Ecto neural progenitor cell (in vitro differentiated cells): ENCODE measurements around the gene LIPC.

Experiments used
- DNase-seq: peaks from one replicate; pipeline ENCODE4 v3.0.0-alpha.2; 2018; ENCODE audit warnings: low spot score

The LIPC gene

DNA sequence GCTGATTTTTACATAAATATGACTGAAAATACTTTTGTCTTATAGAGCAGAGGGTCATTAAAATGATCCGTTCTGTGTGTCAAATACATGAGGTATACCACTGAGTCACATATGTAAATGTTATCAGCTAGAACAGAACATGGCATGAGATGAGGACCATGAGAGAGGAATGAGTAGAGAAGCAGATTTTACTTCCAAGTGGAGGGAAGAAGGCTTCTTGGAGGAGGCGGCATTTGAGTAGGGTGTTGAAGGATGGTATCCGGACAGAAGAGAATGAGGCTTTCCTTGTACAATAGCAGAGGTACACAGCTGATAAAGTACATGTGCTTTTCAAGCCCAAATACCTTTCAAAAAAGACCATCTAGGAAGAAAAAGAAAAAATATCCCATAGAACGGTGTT, 4.8 kb downstream of the LIPC start:
- DNase-seq = no peak

DNA sequence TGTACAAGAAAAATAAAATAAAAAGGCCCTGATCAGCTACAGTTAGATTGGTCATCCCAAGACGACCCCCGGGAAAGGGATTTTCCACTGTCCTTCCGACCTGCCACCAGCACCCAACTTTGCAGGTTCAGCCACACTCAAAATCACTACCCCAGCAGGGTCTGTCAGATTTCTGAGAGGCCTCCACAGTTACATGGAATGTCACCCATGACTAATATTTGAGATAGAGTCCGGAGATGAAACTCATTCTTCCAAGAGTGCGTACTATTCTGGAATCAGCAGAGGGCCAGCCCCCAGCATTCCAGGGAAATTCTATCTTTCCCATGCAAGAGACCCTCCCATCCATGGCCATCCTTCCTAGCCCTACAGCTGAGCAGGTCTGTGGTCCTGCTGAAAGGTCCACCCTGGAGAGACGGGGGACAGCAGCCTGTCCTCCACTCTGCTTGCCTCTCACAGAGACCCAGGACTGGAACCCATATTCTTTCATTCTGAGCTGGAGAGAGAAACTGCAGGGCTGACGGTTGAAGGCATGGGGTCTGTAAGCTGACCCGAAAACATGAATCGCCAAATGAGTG, 5.8 kb downstream of the LIPC start:
- no peak for DNase-seq

DNA sequence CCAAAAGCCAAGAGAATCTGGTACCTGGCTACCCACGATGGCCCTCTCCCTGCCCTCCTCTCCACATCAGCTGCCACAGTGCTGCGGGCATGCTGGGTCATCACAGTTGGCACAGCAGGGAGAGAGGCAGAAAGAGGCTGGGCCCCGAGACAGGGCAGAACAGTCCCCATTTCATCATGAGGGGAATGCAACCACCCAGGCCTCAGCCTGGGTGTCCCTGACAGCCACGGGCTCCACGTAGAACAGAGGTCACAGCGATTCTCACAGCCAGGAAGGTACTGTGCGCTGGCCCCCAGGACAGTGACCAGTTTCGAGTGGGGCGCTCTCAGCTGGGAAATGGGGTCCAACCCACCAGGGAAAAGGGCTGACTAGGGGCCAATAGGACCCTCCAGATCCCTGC, 6.3 kb downstream of the LIPC start:
- no peak for DNase-seq

DNA sequence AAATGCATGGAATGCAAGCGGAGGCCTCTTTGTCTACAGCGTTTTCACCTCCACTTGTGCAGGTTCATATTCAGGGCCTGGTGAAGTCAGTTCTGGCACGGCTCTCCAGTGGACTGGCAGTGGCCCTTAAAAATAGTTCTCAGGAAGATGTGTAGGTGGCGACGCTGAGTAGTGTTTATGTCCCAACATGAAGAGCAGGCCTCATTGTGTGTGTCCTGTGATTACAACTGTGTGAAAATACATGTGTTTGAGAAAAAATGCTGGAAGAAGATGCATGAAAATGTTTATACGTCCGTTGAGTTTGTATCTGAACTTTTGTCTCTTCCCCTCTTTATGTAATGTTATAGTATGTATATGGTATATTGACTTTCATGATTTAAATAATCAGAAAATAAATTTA, 7.2 kb downstream of the LIPC start:
- DNase-seq = no peak

DNA sequence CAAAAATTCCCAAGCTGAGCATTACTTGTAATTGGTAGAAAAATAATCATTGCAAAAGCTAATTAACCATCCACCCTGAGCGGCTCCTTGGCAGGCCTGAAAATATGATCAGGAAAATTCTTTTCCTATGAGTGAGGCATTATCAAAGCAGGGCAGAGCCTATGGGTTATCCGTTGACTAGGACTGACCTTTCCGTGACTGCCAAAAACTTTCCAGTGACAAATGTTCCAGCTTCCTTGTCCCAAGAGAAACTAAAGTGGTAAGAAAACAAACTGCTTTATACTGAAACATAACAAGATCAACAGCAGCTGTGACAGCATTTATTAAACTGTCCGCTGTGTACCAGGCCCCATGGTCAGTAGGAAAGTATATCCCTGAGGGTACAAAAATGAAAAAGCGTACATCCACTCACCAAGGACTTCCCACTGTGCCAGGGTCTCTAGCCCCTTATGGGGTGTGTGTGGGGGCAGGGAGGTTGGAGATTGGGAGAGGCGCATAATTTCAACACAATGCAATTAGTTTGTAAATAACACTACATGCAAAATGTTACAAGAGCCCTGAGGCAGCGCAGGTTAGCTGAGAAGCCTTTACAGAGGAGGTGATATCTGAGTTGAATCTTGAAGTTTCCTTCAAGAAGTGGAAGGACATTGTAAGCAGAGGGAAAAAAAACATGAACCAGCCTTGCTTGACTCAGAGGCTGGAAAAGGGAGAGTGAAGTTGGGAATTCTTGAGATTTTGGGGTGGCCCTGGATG, 8.5 kb downstream of the LIPC start:
- no peak for DNase-seq

DNA sequence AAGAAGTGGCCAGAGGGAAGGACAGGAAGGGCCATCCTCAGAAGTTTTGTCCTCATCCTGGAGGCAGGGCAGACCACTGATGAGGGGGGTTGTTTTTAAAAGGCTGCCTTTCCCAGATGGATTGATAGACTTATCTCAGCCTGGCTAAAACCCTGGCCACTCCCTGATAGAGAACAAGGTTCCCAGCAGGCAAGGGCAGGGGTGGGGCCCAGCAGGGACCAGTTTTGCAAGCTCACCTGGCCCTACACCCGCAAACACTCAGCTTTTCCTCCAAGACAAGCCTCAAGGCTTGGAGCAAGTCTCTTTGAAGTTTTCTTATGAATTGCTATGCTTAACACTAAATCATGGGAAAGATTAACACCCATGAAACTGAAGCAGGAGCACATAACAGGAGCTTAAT, 9.1 kb downstream of the LIPC start:
- DNase-seq = no peak

DNA sequence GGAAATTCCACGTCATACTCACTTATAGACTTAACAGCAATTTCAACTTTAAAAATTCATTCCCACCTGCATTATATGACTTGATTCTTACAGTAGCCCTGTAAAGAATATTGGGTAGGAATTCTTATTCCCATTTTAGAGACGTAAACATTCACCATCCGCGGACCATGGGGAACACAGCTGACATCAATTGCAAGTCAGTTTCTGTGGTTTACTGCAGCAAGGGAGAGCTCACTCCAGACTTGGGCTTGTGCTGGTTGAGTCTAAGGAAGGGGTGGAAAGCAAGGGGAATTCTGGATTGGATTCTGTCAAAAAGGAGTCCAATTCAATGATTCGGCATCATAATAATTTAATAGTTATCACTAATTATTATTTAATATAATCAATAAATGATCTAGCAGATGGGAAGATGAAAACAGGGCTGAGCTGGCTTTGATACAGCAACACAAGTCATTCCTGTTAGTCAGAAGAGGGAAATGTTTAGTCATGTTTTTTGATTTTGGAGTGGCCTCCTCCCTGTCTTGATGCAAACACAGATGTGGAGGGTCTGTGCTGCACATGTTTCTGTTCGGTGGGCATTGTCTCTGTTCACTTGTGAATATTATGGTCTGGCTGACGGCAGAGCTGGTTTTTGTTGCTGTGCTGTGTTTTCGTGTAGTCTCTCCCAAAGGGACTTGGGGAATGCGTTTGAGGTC, 9.7 kb downstream of the LIPC start:
- DNase-seq = no peak

DNA sequence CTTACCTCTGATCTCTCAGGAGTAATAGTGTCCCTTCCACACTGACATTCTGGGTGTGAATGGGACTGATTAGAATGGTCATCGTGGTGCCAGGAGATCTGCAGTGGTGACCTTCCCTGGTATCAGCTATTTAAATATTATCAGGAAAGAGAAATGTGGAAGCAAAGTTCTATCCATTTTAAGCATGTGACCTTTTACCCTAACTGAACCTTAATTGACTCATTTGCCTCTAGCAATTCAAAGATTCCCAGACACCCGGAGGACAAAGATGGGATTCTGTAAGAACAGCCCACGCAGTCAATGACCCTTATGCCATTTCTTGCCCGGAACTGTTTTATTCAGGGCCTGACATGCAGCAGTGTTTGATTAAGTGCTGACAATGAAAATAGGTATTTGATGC, 10.3 kb downstream of the LIPC start:
- no peak for DNase-seq

DNA sequence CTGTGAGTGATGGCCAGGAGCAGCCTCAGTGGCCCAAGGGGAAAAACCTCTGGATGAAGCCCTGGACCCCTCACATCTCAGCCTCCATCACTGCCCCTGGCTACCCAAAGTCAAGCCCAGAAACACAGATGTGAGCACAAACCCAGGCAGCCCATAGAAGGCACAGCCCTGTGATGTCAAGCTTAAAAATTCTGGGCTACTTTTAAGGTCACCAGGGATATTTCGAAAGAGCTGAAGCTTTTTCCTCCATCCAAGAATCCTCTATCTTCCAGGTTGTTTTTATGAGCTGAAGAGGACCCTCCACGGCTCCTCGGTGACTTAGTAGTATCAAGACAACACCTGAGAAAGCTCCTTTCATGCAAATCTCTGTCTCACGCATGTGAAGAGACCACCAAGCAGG, 11.5 kb downstream of the LIPC start:
- DNase-seq = no peak

DNA sequence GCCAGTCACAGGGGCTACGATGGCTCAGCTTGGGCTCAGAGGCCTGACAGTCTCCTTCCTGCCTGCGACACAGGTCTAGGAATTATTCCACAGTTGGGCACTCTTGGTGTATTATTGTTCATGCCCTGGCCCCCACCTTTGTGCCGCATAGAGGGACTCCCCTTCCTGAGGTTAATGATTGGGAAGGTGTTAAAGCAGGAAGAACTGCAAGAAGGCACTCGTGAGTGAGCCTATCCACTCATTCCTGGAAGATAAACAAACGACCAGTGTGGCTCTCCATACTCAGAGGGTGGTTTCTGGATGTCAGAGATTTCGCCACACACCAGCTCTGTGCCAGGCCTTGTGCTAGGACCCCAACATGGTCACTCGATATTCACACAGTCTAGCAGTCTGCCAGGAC, 12.3 kb downstream of the LIPC start:
- no peak for DNase-seq

DNA sequence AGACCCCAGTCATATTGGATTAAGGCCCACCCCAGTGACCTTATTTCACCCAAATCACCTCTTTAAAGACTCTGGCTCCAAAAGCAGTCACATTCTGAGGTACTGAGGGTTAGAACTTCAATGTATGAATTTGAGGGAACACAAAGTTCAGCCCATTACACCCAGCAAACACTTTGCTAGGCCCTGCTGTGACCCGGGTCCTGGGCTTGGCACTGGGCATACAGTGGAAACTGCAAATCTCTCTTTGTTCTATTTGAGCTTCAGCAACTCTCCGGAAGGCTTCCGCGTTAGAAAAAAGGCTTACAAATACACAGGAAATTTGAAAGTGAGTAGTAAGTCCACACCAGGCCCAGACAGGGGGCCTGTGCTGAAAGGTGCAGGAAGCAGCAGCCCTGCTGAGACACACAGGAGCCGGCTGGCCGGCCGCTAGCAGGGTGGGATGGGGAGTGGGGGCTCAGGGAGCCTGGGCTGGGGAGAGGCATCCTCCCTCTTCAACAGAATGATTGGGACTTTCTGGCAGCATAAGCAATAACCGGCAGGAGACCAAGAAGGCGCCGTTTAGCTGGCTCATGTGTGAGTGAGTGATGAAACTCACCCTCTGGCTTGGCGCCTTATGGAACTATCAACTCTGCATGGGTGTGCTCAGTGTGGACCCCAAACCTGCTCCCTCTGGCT, 13.0 kb downstream of the LIPC start:
- no peak for DNase-seq

DNA sequence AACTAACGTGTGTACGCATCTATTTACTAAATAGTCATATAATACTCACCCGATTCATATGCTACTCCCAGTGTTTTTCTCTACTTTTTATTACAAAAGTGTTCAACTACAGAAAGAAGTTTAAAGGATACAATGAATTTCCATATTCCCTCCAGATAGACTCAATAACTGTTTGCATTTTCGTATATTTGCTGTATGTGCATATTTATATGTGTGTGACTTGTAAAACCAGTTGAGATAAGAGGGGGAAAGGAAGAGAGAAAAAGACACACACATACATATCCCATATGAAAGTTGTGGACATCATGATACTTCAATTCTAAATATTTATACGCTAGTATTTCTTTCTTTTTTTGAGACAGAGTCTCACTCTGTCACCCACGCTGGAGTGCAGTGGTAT, 14.1 kb downstream of the LIPC start:
- no peak for DNase-seq

DNA sequence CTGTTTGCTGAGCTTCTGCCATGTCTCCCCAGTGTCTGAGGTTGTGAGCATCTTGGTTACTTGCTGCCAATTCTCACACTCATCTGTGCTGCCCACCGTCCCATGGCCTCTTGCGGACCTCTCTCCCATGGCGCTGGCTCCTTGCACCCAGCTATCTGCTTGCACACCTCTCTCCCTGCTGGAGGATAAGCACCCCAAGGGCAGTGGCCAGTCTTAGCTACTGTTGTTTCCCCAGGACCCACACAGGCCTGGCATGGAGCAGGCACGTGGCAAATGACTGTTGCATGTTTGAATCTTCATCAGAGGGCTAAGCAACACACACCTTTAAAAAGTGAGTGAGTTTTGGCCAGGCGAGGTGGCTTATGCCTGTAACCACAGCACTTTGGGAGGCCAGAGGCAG, 14.7 kb downstream of the LIPC start:
- DNase-seq = no peak

DNA sequence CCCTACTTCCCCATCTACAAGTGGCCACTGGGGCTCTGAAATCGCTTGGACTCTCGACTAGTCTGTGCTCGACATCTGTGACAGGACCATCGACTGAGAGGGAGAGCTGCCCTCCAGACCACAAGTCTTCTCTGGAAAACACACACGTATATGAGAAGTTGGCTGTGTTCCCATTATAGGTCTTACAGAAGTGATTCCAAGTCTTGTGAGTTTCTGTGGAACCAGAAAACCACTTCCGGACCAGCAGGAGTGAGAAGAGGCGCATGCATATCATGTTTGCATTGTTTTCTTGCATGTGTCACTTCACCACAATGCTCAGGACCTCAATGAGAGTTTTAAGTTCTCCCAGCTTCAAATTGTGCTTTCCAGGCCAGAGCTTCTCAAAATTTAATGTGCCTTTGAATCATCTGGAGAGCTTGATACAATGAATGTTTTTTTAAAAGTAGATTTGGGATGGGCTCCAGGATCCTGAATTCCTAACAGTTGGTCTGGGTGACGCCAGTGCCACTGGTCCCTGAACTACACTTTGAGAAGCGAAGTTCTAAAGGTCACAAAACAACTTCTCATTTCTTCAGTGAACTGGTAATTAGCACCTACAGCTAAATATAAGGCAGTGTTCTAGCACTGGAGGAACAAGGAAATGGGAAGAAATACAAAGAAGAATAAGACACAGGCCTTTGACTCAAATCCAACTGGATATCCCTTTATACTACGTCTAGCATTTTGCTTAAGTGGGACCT, 15.7 kb downstream of the LIPC start:
- no peak for DNase-seq

DNA sequence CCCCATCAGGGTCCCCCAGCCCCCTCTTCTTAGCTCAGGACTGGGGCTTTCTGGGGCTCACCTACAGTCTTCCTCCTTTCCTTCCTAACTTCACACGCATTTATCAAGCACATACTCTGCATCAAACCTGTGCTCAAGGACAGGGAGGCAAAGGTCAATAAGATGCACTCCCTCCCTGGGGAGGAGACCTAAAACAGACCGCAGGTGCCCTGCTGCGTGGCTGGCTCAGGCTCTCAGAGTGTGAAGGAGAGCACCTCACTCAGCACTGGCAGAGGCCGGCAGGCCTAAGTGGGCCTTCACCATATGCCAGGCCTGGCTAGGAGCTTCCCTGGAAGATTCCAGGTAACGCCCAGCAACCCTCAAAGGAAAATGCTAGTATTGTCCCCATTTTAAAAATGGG, 16.5 kb downstream of the LIPC start:
- no peak for DNase-seq

DNA sequence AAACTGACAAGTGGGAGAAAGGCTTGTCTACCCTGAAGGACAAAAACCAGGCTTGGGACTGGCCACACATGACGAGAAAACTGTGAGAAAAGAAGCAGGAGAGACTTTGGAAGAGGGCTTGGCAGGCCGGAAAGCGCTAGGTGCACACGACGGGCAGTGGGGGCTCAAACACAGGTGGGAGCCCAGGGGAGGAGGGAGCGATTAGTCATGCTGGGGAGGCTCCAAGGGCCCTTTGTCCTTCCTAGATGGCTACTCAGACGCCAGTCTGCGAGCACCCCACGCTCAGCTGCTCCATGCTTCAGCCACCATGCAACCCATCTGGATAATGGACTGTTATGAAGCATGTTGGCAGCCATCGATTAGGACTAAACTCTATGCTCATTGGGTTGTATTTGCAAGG, 17.1 kb downstream of the LIPC start:
- DNase-seq = no peak

DNA sequence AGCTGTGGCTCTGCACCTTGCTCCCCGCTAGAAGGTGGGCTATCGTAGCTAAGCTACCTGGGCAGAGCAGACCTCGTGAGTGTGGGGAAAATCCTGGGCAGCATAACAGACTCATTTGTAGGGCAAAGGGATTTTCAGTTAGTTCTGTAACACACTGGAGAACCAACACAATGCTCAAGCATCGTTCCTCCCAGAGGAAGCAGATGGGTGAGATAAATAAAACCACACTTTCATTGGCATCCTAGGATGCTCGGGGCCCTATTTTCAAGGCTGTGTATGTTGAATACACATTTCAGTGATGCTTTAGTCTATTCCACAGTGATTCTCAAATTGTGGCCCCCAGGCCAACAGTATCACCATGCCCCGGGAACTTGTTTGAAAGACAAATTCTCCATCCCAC, 20.0 kb downstream of the LIPC start:
- DNase-seq = no peak

DNA sequence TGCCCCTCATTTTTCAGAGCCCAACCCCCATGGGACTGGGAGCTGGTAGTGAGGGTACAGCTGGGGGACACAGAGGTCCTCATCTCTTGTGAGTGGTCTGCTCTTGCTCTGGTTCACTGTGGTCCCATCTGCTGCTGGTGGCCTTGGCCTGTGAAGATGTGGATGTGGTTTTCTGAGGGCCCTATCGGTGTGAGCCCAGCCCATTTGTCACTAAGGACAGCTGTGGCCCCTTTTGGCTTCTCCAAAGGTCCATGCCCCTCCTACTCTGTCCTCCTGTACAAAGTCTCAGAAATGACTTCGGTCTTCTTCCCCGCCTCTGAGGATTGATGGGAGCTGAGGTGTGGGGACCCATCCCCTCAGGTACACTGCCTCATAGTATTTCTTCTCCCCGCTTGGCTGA, 21.0 kb downstream of the LIPC start:
- no peak for DNase-seq

DNA sequence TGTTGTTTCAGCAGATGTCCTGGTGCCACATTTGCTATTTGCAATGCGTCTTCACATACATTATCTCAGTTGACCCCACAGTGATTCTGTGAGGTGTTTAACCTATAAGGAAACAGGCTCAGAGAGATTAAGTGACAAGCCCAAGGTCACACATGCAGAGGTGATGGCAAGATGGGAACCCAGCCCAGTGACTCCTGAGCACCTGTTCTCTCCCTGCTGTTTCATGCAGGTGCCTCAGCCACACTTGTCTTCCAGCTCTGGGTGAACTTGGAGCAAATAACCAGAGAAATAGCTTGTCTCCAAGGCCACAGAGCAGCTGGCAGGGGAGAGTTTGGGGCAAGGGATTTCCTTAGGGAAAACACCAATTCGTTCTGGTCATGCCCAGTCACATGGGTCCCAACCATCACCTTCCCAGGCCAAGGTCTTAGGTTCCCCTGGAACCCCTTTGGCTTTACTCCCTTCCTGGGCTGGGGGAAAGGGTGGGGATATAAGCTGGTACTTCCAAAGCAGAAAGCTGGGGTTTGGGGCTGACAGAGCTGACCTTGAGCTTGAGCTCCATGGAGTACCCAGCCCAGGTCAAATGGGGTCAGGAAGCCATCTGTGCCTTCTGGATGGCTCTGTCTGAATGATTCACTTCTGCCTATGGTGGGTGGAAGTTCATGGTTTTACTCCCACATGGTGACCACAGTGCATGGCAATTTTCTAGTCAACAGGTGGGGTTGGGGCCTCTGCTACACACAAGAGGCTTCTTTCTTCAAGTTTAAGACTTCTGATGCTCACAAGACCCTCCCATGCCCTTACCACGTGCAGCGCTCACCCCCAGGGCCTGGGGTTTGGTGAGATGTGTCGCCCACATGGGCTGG, 22.4 kb downstream of the LIPC start:
- no peak for DNase-seq

DNA sequence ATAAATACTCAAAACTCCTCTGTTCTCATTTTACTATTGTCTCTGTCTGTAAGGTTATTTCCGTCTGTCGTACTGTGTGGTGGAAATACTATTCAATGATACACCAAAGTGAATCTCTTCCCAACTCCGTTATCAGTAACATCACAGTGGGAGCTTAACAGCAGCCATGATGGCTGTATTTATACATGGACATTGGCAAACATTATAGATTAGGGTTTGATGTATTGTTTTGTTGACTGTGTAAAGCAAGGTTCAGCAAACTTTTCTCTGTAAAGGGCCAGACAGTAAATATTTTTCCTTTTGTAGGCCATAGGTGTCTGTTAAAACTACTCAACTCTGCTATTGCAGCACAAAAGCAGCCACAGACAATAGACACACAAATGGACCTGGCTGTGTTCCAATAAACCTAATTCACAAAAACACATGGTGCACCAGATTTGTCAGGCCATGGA, 23.2 kb downstream of the LIPC start:
- no peak for DNase-seq

DNA sequence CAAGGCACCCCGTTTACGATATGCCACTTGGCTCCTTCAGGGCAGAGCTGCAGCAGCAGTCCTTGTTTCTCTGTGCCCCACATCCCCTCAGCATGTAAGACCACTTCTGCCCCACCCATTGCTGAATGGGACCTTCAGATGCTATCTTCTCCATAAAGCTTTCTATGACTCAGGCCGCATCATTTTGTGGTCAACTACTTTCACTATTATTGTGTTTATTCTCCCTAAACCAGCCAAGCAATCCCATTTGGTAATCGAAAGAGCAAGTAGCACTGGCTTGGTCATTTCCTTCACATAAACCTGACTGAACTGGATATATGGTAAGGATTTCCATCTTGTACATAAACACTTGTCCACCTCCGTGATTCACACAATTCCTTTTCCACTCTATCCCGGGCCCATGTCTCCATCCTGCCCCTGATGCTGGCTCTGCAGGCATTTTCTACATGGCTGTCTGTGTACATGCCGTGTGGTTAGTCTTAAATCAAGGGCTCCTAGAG, 25.7 kb downstream of the LIPC start:
- DNase-seq = no peak
